ENCODE data around the gene SPATA16.
"Not testable (repeated sequence)": the region's sequence is repeated elsewhere in the genome, so short reads cannot be mapped to it uniquely, and the experiment has no call there.

The SPATA16 gene

GRCh38 chr3:173003471-173003870, 137.6 kb downstream of the SPATA16 start:
- DNase-seq, result no peak

GRCh38 chr3:173001622-173002021, 139.4 kb downstream of the SPATA16 start:
- no peak for DNase-seq

- DNase-seq, result no peak
Observed at GRCh38 chr3:173000553-173000952, 140.5 kb downstream of the SPATA16 start.

GRCh38 chr3:172993412-172993811, 147.6 kb downstream of the SPATA16 start:
- no peak for DNase-seq

- no peak for DNase-seq
Observed at GRCh38 chr3:172991424-172991996, 149.5 kb downstream of the SPATA16 start.

- no peak for DNase-seq
Observed at GRCh38 chr3:172989373-172989772, 151.7 kb downstream of the SPATA16 start.

- no peak for DNase-seq
Observed at GRCh38 chr3:172987273-172987672, 153.8 kb downstream of the SPATA16 start.

- no peak for DNase-seq
Observed at GRCh38 chr3:172984914-172985313, 156.1 kb downstream of the SPATA16 start.

- no peak for DNase-seq
Observed at GRCh38 chr3:172982736-172983364, 158.2 kb downstream of the SPATA16 start.

- DNase-seq, result no peak
Observed at GRCh38 chr3:172981407-172981983, 159.5 kb downstream of the SPATA16 start.

GRCh38 chr3:172980849-172981248, 160.2 kb downstream of the SPATA16 start:
- no peak for DNase-seq

- DNase-seq, result no peak
Observed at GRCh38 chr3:172977696-172978095, 163.3 kb downstream of the SPATA16 start.

GRCh38 chr3:172974969-172975368, 166.1 kb downstream of the SPATA16 start:
- DNase-seq, result no peak

GRCh38 chr3:172973799-172974198, 167.2 kb downstream of the SPATA16 start:
- DNase-seq, result no peak

GRCh38 chr3:172972717-172973116, 168.3 kb downstream of the SPATA16 start:
- DNase-seq, result no peak

GRCh38 chr3:172972067-172972466, 169.0 kb downstream of the SPATA16 start:
- no peak for DNase-seq

GRCh38 chr3:172968646-172969045, 172.4 kb downstream of the SPATA16 start:
- no peak for DNase-seq

- DNase-seq, result no peak
Observed at GRCh38 chr3:172965256-172965655, 175.8 kb downstream of the SPATA16 start.

- DNase-seq, result not testable (repeated sequence)
Observed at GRCh38 chr3:172960626-172961182, 180.3 kb downstream of the SPATA16 start.

- no peak for DNase-seq
Observed at GRCh38 chr3:172958565-172958964, 182.5 kb downstream of the SPATA16 start.

- no peak for DNase-seq
Observed at GRCh38 chr3:172953571-172953970, 187.5 kb downstream of the SPATA16 start.

- DNase-seq, result no peak
Observed at GRCh38 chr3:172951511-172951910, 189.5 kb downstream of the SPATA16 start.

GRCh38 chr3:172946061-172946460, 195.0 kb downstream of the SPATA16 start:
- no peak for DNase-seq

- DNase-seq, result no peak
Observed at GRCh38 chr3:172939651-172940293, 201.3 kb downstream of the SPATA16 start.
